Chondrocyte (in vitro differentiated cells): Measurements from ENCODE around the gene ADAMTSL4. TPM values are rescaled to one million over a fixed set of nuclear protein-coding genes. Genes with fewer than 3 reads are reported as not detected.

Experiments used
- DNase-seq: peaks from one replicate; pipeline ENCODE4 v3.0.0; 2021; ENCODE audit warnings: mixed read lengths, low spot score
- H3K27ac Mint-ChIP-seq: one replicate; pipeline ENCODE4 v1.8.0; 2021; ENCODE audit warnings: mild to moderate bottlenecking, moderate library complexity, mixed read lengths; ENCODE audit not compliant: unreplicated experiment
- H3K27me3 Mint-ChIP-seq: 2 replicates; pipeline ENCODE4 v1.8.0; 2021; ENCODE audit warnings: low read depth, mixed read lengths
- H3K36me3 Mint-ChIP-seq: 2 replicates; pipeline ENCODE4 v1.8.0; 2021; ENCODE audit warnings: low read depth, mixed read lengths
- H3K4me1 Mint-ChIP-seq: 2 replicates; pipeline ENCODE4 v1.8.0; 2021; ENCODE audit warnings: low read depth, mild to moderate bottlenecking, mixed read lengths
- H3K4me3 Mint-ChIP-seq: one replicate; pipeline ENCODE4 v1.8.0; 2021; ENCODE audit warnings: mild to moderate bottlenecking, moderate library complexity, mixed read lengths; ENCODE audit not compliant: unreplicated experiment
- H3K9me3 Mint-ChIP-seq: 2 replicates; pipeline ENCODE4 v1.8.0; 2021; ENCODE audit warnings: low read depth, mixed read lengths
- total RNA-seq: library from RNA; stranded (reverse); gene quantifications from 3 replicates; pipeline ENCODE4 v1.2.1, GENCODE V29; 2021
- TF ChIP-seq, protein P1 (sequence below): fragments of 200-600 bp; sonication (generic); IDR thresholded peaks from 2 replicates; pipeline ENCODE4 v1.5.0; 2021; ENCODE audit warnings: antibody characterized with exemption, mild to moderate bottlenecking, moderate library complexity

The ADAMTSL4 gene
- total RNA-seq, 1 donor from 2014 or later = 5.7 TPM

DNA sequence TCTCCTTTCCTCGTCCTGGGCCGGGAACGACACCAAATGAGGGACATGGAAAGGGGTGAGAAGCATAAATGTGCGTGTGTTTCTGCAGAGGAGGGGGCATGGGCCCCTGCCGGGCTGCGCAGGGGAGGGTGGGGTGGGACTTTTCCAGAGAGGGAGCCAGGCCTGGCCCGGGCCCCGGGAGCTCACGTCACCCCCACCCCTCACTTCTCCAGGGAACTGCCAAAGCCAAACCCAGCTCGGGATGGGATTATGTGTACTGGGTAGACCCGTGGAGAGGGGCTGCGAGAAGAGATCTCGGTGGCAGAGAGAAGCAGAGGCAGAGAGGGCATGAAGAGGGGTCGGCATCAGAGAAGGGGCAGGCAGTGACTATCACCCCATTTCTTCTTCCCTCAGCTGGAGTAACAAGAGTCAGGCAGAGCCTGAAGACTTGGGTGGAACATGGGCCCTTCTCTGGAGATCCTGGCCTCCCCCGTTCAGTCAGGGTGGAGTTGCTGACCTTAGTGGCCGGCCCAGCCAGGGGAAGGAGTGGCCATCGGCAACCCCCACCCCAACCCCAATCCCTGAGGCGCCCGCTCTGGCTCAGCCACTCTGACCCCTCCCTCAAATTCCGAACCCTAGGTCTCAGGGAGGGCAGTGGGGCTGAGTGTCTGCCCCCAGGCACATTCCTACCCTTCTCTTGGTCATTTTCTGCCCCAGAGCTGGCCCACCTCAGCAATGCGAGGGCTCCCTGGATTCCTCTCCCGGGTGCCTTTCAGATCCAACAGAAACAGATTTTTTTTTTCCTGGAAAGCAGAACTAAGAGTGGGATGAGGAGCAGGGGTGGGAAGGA is 1.2 kb downstream of the ADAMTSL4 start:
- H3K27ac Mint-ChIP-seq = peak overlapping the region; percentile 1
- no peak for DNase-seq

DNA sequence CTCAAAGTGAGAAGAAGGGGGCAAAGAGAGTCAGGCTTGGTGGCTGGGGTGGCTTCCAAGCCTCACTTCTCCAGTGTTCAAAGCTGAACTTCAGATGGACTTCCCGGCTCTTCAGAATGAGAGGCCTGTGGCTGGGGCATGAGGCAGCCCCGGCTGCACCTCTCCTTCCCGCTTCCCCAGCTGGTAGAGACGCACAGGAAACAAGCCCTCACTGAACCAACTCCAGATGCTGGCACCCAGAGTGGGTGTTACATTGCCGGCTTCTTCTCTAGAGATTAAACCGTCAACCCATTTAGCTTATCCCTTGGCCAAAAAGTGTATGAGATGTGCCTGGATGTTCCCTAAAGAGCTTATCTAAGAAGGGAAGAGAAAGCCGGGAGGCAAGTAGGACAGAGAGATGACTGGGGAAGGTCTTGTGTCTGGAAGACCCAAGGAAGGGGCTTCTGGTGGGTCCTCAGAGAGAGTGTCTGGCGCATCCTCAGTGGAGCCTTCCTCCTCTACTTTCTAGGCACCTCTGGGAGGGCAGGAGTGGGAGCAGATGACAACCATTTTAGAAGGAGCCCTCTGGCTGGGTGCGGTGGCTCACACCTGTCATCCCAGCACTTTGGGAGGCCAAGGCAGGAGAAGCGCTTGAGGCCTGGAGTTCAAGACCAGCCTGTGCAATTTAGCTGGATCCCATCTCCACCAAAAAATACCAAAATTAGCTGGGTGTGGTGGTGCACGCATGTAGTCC is 2.0 kb downstream of the ADAMTSL4 start:
- TF ChIP-seq, protein P1, sequence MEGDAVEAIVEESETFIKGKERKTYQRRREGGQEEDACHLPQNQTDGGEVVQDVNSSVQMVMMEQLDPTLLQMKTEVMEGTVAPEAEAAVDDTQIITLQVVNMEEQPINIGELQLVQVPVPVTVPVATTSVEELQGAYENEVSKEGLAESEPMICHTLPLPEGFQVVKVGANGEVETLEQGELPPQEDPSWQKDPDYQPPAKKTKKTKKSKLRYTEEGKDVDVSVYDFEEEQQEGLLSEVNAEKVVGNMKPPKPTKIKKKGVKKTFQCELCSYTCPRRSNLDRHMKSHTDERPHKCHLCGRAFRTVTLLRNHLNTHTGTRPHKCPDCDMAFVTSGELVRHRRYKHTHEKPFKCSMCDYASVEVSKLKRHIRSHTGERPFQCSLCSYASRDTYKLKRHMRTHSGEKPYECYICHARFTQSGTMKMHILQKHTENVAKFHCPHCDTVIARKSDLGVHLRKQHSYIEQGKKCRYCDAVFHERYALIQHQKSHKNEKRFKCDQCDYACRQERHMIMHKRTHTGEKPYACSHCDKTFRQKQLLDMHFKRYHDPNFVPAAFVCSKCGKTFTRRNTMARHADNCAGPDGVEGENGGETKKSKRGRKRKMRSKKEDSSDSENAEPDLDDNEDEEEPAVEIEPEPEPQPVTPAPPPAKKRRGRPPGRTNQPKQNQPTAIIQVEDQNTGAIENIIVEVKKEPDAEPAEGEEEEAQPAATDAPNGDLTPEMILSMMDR = no peak
- no peak for DNase-seq

More for the DNA sequence above, 1.2 kb downstream of the ADAMTSL4 start:
- TF ChIP-seq, protein P1 = no peak
- H3K36me3 Mint-ChIP-seq = no peaks in the 10 kb centered on the region
- no peak overlapping the region for H3K4me3 Mint-ChIP-seq
- peaks cover 34% of the 10 kb centered on the region for H3K4me1 Mint-ChIP-seq
- no peaks in the 10 kb centered on the region for H3K9me3 Mint-ChIP-seq
- no peaks in the 10 kb centered on the region for H3K27me3 Mint-ChIP-seq

DNA sequence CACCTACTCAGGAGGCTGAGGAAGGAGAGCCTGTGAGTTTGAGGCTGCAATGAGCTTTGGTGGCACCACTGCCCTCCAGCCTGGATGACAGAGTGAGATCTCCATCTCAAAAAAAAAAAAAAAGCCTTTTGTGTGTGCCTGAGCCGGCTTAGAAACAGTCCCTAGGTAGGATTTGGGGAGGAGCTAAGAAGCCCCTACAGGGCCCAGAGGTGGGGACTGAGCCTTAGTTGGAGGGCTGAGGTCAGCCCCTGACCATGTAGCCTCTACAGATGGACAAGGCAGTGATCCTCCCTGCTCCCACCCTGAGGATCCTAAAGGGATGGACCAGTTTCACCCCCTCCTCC is 2.5 kb downstream of the ADAMTSL4 start:
- TF ChIP-seq, protein P1 = no peak
- H3K27ac Mint-ChIP-seq = peak overlapping the region; percentile 32
- no peaks in the 10 kb centered on the region for H3K9me3 Mint-ChIP-seq
- no peak overlapping the region for H3K4me3 Mint-ChIP-seq
- no peaks in the 10 kb centered on the region for H3K36me3 Mint-ChIP-seq
- DNase-seq = peak; percentile 21
- H3K27me3 Mint-ChIP-seq = no peaks in the 10 kb centered on the region
- H3K4me1 Mint-ChIP-seq = peaks cover 34% of the 10 kb centered on the region

More for the DNA sequence above, 2.0 kb downstream of the ADAMTSL4 start:
- H3K27me3 Mint-ChIP-seq = no peaks in the 10 kb centered on the region
- H3K27ac Mint-ChIP-seq = peak overlapping the region; percentile 49
- no peaks in the 10 kb centered on the region for H3K9me3 Mint-ChIP-seq
- H3K36me3 Mint-ChIP-seq = no peaks in the 10 kb centered on the region
- H3K4me1 Mint-ChIP-seq = peaks cover 34% of the 10 kb centered on the region
- no peak overlapping the region for H3K4me3 Mint-ChIP-seq

DNA sequence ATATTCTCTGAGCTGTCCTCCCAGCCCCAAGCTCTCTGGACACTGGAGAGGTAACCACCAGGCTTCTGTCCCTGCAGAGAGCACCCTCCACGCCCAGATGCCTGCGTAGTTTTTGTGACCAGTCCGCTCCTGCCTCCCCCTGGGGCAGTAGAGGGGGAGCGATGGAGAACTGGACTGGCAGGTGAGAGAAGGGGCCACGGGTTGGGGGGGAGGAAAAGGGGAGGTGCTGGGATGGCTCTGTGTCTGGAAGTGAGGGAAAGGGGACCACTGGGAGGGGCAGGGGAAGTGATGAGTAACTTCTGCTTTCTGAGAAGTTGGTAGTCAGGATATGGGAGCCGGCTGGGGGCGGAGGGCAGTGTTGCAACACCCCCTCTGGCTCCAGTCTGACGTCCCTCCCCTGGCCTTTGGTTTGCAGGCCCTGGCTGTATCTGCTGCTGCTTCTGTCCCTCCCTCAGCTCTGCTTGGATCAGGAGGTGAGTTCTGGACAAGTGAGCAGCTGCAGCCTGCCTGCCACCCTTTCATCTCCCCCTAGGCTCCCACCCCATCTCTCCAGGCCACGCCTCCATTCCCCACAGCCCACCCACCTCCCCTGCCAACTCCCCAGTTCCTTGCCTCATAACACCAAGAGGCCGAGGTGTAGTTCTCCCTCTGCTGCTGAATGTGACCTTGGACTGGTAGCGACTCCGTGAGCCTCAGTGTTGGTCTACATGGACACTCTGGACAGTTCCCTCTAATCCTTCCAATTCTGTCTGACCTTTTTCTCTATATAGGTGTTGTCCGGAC is 3.1 kb downstream of the ADAMTSL4 start:
- peak; percentile 84 for DNase-seq
- no peaks in the 10 kb centered on the region for H3K27me3 Mint-ChIP-seq
- no peaks in the 10 kb centered on the region for H3K36me3 Mint-ChIP-seq
- peaks cover 34% of the 10 kb centered on the region for H3K4me1 Mint-ChIP-seq
- H3K9me3 Mint-ChIP-seq = no peaks in the 10 kb centered on the region
- H3K27ac Mint-ChIP-seq = peak overlapping the region; percentile 74
- TF ChIP-seq, protein P1 = no peak
- H3K4me3 Mint-ChIP-seq = no peak overlapping the region

DNA sequence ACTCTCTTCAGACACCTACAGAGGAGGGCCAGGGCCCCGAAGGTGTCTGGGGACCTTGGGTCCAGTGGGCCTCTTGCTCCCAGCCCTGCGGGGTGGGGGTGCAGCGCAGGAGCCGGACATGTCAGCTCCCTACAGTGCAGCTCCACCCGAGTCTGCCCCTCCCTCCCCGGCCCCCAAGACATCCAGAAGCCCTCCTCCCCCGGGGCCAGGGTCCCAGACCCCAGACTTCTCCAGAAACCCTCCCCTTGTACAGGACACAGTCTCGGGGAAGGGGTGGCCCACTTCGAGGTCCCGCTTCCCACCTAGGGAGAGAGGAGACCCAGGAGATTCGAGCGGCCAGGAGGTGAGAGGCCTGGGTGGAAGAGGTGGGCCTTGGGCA is 3.7 kb downstream of the ADAMTSL4 start:
- no peaks in the 10 kb centered on the region for H3K36me3 Mint-ChIP-seq

More for the DNA sequence above, 3.7 kb downstream of the ADAMTSL4 start:
- H3K4me1 Mint-ChIP-seq = peaks cover 34% of the 10 kb centered on the region
- H3K9me3 Mint-ChIP-seq = no peaks in the 10 kb centered on the region
- TF ChIP-seq, protein P1 = no peak
- peak overlapping the region; percentile 5 for H3K27ac Mint-ChIP-seq
- no peak overlapping the region for H3K4me3 Mint-ChIP-seq
- H3K27me3 Mint-ChIP-seq = no peaks in the 10 kb centered on the region
- DNase-seq = peak; percentile 91
